A673 (cell line): Measurements from ENCODE around the gene CNTLN.

Experiments
- CTCF ChIP-seq: fragments of 300-800, 200-600 bp; sonication (generic); conservative IDR thresholded peaks from 2 replicates; pipeline ENCODE4 v1.5.1; 2017; ENCODE audit warnings: low read depth, mild to moderate bottlenecking, antibody characterized with exemption, low read length, moderate library complexity, mixed read lengths
- EZH2 ChIP-seq: fragments of 200-600 bp; sonication (generic); IDR thresholded peaks from 2 replicates; pipeline ENCODE4 v1.6.1; 2017; ENCODE audit warnings: borderline replicate concordance, low read depth, mild to moderate bottlenecking, mixed read lengths, antibody characterized with exemption, low read length; ENCODE audit not compliant: poor library complexity, severe bottlenecking

- TF ChIP-seq EZH2 (no peak), CTCF (no peak)
Observed at GRCh38 chr9:17165764-17166163, 30.9 kb downstream of the CNTLN start.
